WTC11 (cell line): ENCODE data around the gene CNTNAP5. TPM values are rescaled to one million over a fixed set of nuclear protein-coding genes. Genes with fewer than 3 reads are reported as not detected.
A peak's percentile ranks its signal among the peaks of the same experiment; 100 is the strongest.

Experiments used
- ATAC-seq: fragments of 200-7000 bp; cut with Tn5 transposase; 2 replicates; pipeline ENCODE4 v1.10.0; 2021; ENCODE audit warnings: mild to moderate bottlenecking, moderate library complexity
- CTCF ChIA-PET: fragments of 300-600 bp; sonication (Branson Sonifier 250); formaldehyde crosslinking; loops from one replicate; lab custom pipeline; 2021; ENCODE audit warnings: antibody characterized with exemption; lab: Charles Lee
- POLR2A ChIA-PET: fragments of 350-600 bp; sonication (Branson Sonifier 250); formaldehyde crosslinking; loops from one replicate; lab custom pipeline; 2021; ENCODE audit warnings: antibody characterized with exemption; lab: Charles Lee
- DNase-seq: peaks from one replicate; pipeline ENCODE4 v3.0.0; 2021; ENCODE audit warnings: low spot score
- H3K27ac Mint-ChIP-seq: 2 replicates; pipeline ENCODE4 v1.8.0; 2021; ENCODE audit warnings: mixed read lengths
- H3K27me3 Mint-ChIP-seq: 2 replicates; pipeline ENCODE4 v1.8.0; 2021; ENCODE audit warnings: low read depth, mild to moderate bottlenecking, moderate library complexity, mixed read lengths
- H3K36me3 Mint-ChIP-seq: 2 replicates; pipeline ENCODE4 v1.8.0; 2021; ENCODE audit warnings: mixed read lengths
- H3K4me1 Mint-ChIP-seq: 2 replicates; pipeline ENCODE4 v1.8.0; 2022; ENCODE audit warnings: mixed read lengths
- H3K4me3 Mint-ChIP-seq: 2 replicates; pipeline ENCODE4 v1.8.0; 2021; ENCODE audit warnings: mild to moderate bottlenecking, moderate library complexity, mixed read lengths
- H3K9me3 Mint-ChIP-seq: 2 replicates; pipeline ENCODE4 v1.8.0; 2021; ENCODE audit warnings: mixed read lengths
- AR ChIP-seq: fragments of 250-450 bp; sonication (Bioruptor Pico); IDR thresholded peaks from 2 replicates; pipeline ENCODE4 v1.9.0; 2021; ENCODE audit warnings: mild to moderate bottlenecking
- ATF3 ChIP-seq: sonication (generic); formaldehyde crosslinking; conservative IDR thresholded peaks from 2 replicates; pipeline ENCODE4 v1.8.1; 2022; ENCODE audit warnings: mild to moderate bottlenecking, missing genetic modification reagents
- E2F5 ChIP-seq: sonication (generic); formaldehyde crosslinking; IDR thresholded peaks from 2 replicates; pipeline ENCODE4 v1.8.1; 2022; ENCODE audit warnings: mild to moderate bottlenecking, moderate library complexity, missing genetic modification reagents
- FOXK1 ChIP-seq: sonication (generic); formaldehyde crosslinking; IDR thresholded peaks from 2 replicates; pipeline ENCODE4 v1.8.0; 2022; ENCODE audit warnings: mild to moderate bottlenecking, moderate library complexity, missing genetic modification reagents
- FOXP1 ChIP-seq: sonication (generic); formaldehyde crosslinking; IDR thresholded peaks from 2 replicates; pipeline ENCODE4 v1.8.0; 2022; ENCODE audit warnings: missing genetic modification reagents, mild to moderate bottlenecking, moderate library complexity, borderline replicate concordance
- GRHL2 ChIP-seq: fragments of 250-450 bp; sonication (Bioruptor Pico); IDR thresholded peaks from 2 replicates; pipeline ENCODE4 v1.8.0; 2022; ENCODE audit warnings: mild to moderate bottlenecking, moderate library complexity; ENCODE audit not compliant: insufficient replicate concordance, severe bottlenecking
- GTF2I ChIP-seq: fragments of 250-450 bp; sonication (Bioruptor Pico); conservative IDR thresholded peaks from 2 replicates; pipeline ENCODE4 v1.4.0; 2021; ENCODE audit warnings: mild to moderate bottlenecking
- MXD4 ChIP-seq: fragments of 250-450 bp; sonication (Bioruptor Pico); IDR thresholded peaks from 2 replicates; pipeline ENCODE4 v1.8.0; 2021; ENCODE audit warnings: mild to moderate bottlenecking, moderate library complexity, borderline replicate concordance
- MYBL2 ChIP-seq: sonication (generic); formaldehyde crosslinking; IDR thresholded peaks from 2 replicates; pipeline ENCODE4 v1.8.1; 2023; ENCODE audit warnings: mild to moderate bottlenecking, moderate library complexity, missing genetic modification reagents
- NR2C2 ChIP-seq: sonication (generic); formaldehyde crosslinking; IDR thresholded peaks from 2 replicates; pipeline ENCODE4 v1.8.0; 2022; ENCODE audit warnings: mild to moderate bottlenecking, missing genetic modification reagents
- OVOL2 ChIP-seq: fragments of 250-450 bp; sonication (Bioruptor Pico); IDR thresholded peaks from 2 replicates; pipeline ENCODE4 v1.9.0; 2021; ENCODE audit warnings: mild to moderate bottlenecking, borderline replicate concordance
- PREB ChIP-seq: sonication (generic); formaldehyde crosslinking; IDR thresholded peaks from 2 replicates; pipeline ENCODE4 v1.8.1; 2022; ENCODE audit warnings: mild to moderate bottlenecking, missing genetic modification reagents, moderate library complexity, borderline replicate concordance
- RELA ChIP-seq: sonication (generic); formaldehyde crosslinking; IDR thresholded peaks from 2 replicates; pipeline ENCODE4 v1.8.1; 2022; ENCODE audit warnings: missing genetic modification reagents, mild to moderate bottlenecking, borderline replicate concordance
- SP1 ChIP-seq: sonication (generic); formaldehyde crosslinking; conservative IDR thresholded peaks from 2 replicates; pipeline ENCODE4 v1.8.1; 2022; ENCODE audit warnings: missing genetic modification reagents
- TCF7 ChIP-seq: sonication (generic); formaldehyde crosslinking; IDR thresholded peaks from 2 replicates; pipeline ENCODE4 v1.8.0; 2022; ENCODE audit warnings: mild to moderate bottlenecking, low read depth, missing genetic modification reagents, moderate library complexity
- USF1 ChIP-seq: sonication (generic); formaldehyde crosslinking; IDR thresholded peaks from 2 replicates; pipeline ENCODE4 v1.8.0; 2022; ENCODE audit warnings: mild to moderate bottlenecking, missing genetic modification reagents
- USF2 ChIP-seq: sonication (generic); formaldehyde crosslinking; IDR thresholded peaks from 2 replicates; pipeline ENCODE4 v1.8.1; 2023; ENCODE audit warnings: mild to moderate bottlenecking, missing genetic modification reagents, moderate library complexity
- ZNF219 ChIP-seq: sonication (generic); formaldehyde crosslinking; IDR thresholded peaks from 2 replicates; pipeline ENCODE4 v1.8.0; 2023; ENCODE audit warnings: missing genetic modification reagents, mild to moderate bottlenecking, borderline replicate concordance
- ZNF263 ChIP-seq: sonication (generic); formaldehyde crosslinking; IDR thresholded peaks from 2 replicates; pipeline ENCODE4 v1.8.1; 2022; ENCODE audit warnings: low read depth, mild to moderate bottlenecking, moderate library complexity, missing genetic modification reagents
- ZNF396 ChIP-seq: fragments of 250-450 bp; sonication (Bioruptor Pico); IDR thresholded peaks from 2 replicates; pipeline ENCODE4 v1.8.0; 2021; ENCODE audit warnings: mild to moderate bottlenecking, moderate library complexity, borderline replicate concordance
- ZNF416 ChIP-seq: fragments of 250-450 bp; sonication (Bioruptor Pico); IDR thresholded peaks from 2 replicates; pipeline ENCODE4 v1.9.0; 2021; ENCODE audit warnings: mild to moderate bottlenecking, inconsistent platforms
- ZNF512 ChIP-seq: sonication (generic); formaldehyde crosslinking; IDR thresholded peaks from 2 replicates; pipeline ENCODE4 v1.8.1; 2022; ENCODE audit warnings: missing genetic modification reagents, borderline replicate concordance
- ZSCAN18 ChIP-seq: fragments of 250-450 bp; sonication (Bioruptor Pico); IDR thresholded peaks from 2 replicates; pipeline ENCODE4 v2.1.2; 2022; ENCODE audit warnings: mild to moderate bottlenecking, moderate library complexity
- total RNA-seq: library from RNA; stranded (reverse); gene quantifications from 3 replicates; pipeline ENCODE4 v1.2.3, GENCODE V29; 2021

Gene CNTNAP5
- total RNA-seq, 1 experiment from 2014 or later, result 0.22 TPM

GRCh38 chr2:124959581-124959980 lies 934.5 kb downstream of the CNTNAP5 start:
- Mint-ChIP-seq H3K9me3 (peaks cover 11% of the 10 kb centered on the region; the same call in 1 of the 2 replicates), H3K27ac (no peak overlapping the region), H3K4me1 (no peaks in the 10 kb centered on the region), H3K36me3 (no peaks in the 10 kb centered on the region), H3K4me3 (no peak overlapping the region), H3K27me3 (no peaks in the 10 kb centered on the region)
- ATAC-seq (no peak), DNase-seq (no peak)
- TF ChIP-seq USF1 (CRISPR knock-in tag) (no peak), FOXK1 (CRISPR knock-in tag) (no peak), PREB (no peak), ZNF512 (CRISPR knock-in tag) (no peak), USF2 (CRISPR knock-in tag) (no peak), ATF3 (CRISPR knock-in tag) (no peak), NR2C2 (CRISPR knock-in tag) (no peak), SP1 (CRISPR knock-in tag) (no peak), RELA (no peak), ZSCAN18 (CRISPR knock-in tag) (no peak), GRHL2 (no peak), MXD4 (no peak)
- ChIA-PET CTCF (no interaction called here), POLR2A (no interaction called here)

GRCh38 chr2:124961132-124961531 lies 936.0 kb downstream of the CNTNAP5 start:
- POLR2A ChIA-PET, result no interaction called here
- ATAC-seq (peak; percentile 64), DNase-seq (peak; percentile 13)
- Mint-ChIP-seq H3K4me3 (no peak overlapping the region), H3K4me1 (no peaks in the 10 kb centered on the region), H3K27ac (no peak overlapping the region), H3K27me3 (no peaks in the 10 kb centered on the region), H3K9me3 (peaks cover 4% of the 10 kb centered on the region; the same call in 1 of the 2 replicates), H3K36me3 (no peaks in the 10 kb centered on the region)
- CTCF ChIA-PET, result no interaction called here
- TF ChIP-seq E2F5 (no peak), OVOL2 (CRISPR knock-in tag) (no peak), MYBL2 (no peak), ZNF416 (CRISPR knock-in tag) (no peak), ZNF396 (no peak), ZNF219 (CRISPR knock-in tag) (no peak), GTF2I (CRISPR knock-in tag) (no peak), ZNF263 (CRISPR knock-in tag) (no peak), ZSCAN18 (CRISPR knock-in tag) (no peak), TCF7 (no peak), AR (no peak), PREB (no peak), FOXP1 (no peak)
